Heart left ventricle (tissue), 13 donors: Measurements from ENCODE around the gene NECTIN4.

Experiments used
- CTCF ChIP-seq, 12 donors: fragments of 200-600 bp; sonication (generic) in 4 of 12; IDR thresholded peaks; one replicate each; pipeline versions ENCODE4 v1.5.0 to v1.8.0; 2018 to 2022; ENCODE audit warnings: antibody characterized with exemption in 12 of 12, mild to moderate bottlenecking in 5 of 12
- POLR2A ChIP-seq, 2 donors: fragments of 450-650 bp; IDR thresholded peaks; one replicate each; pipeline ENCODE4 v1.6.1; 2017; ENCODE audit warnings: antibody characterized with exemption in 2 of 2, mild to moderate bottlenecking in 2 of 2, moderate library complexity in 2 of 2
- donor health status: ischemic (EF 13 %, LVEDD 7.1; RV severe dilation, severe dysfunction).
- donor health status: DM: no; HTN: yes; CAD: no.
- donor health status: DM: no; HTN: no; CAD: no.
- donor health status: ischemic (EF 25% LVEDD 6.9; RV normal size, moderate dysfunction).
- donor health status: ischemic (EF 25% LVEDD 5.7; RV mildly dilated, moderate dysfunction).
- donor health status: ischemic (EF 35%, LVEDD 5.7; RV mildly dilated, moderate dysfunction).
- donor health status: nonischemic (EF 11% LVEDD 7.7; RV severe dilation, severe dysfunction).
- donor health status: DM: yes; HTN: yes; CAD: no.
- donor health status: PGD.
- donor health status: ischemic (EF 29% LVEDD 5.4; RV normal size, mild dysfunction).
- donor health status: nonischemic (EF 23%, LVEDD 6.1; RV moderate dilation, normal function).

- TF ChIP-seq POLR2A (IDR thresholded peaks at IDR 0.05) (no peak), CTCF (IDR thresholded peaks at IDR 0.05) (no peak)
Measured at GRCh38 chr1:161099090-161099802, 9.9 kb upstream of the NECTIN4 start.
